HG02970 (cell line): Measurements from ENCODE around the gene SORBS1.

Experiments
- ATAC-seq: cut with Tn5 transposase; IDR thresholded peaks from one replicate; pipeline ENCODE4 v1.9.1; 2021; ENCODE audit warnings: mild to moderate bottlenecking, moderate library complexity, moderate number of reproducible peaks; ENCODE audit not compliant: unreplicated experiment, low FRiP score

The SORBS1 gene

DNA sequence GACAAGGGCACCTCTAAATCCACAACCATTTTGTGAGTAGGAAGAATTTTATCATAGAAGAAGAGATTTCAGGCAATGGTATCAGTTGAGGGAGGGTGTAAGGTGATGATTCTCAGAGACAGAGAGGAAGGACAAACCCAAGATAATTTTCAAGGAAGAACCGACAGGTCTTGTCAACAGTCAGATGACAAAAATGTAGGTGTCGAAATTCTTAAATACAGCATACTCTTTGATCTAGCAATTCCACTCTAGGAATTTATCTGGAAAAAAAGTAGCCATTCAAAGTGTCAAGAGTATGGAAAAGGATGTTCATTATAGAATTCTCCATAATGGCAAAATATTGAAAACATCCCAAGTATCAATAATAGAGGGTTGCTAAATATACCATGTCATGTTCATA, 256.2 kb downstream of the SORBS1 start:
- no peak for ATAC-seq

DNA sequence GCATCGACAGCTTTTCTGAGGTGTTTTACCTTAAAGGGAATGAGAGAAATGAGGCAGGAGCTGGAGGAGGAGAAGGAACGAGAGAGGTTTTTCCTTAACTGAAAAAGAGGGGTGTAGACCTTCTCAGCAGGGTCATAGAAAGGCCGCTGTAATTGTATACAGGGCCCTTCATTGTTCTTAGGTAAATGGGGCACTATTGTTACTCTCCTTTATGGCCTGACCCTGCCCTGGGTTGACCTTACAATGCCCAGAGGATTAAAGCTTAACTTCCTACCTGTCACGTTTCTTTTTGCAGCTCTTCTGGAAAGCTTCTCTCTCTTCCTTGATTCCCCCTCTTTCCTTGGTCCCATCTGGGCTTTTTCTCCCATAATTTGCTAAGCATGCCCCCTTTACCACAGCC, 256.7 kb downstream of the SORBS1 start:
- ATAC-seq, result no peak

DNA sequence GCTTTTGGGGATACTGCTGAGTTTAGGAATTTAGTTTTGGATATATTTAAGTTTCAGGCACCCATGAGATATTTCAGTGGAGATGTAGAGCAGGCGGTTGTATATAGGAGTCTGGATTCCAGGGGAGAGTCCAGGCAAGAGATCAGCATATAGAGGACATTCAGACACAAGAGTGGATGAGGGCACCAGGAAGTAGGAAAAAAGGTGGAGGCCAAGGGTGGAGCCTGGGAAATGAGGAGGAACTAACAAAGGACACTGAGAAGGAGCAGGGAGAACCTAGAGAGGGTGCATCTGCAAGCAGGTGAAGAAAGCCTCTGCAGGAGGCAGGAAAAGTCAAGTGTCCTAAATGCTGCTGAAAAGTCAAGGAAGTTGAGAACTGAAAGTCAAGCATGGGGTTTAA, 257.2 kb downstream of the SORBS1 start:
- no peak for ATAC-seq

DNA sequence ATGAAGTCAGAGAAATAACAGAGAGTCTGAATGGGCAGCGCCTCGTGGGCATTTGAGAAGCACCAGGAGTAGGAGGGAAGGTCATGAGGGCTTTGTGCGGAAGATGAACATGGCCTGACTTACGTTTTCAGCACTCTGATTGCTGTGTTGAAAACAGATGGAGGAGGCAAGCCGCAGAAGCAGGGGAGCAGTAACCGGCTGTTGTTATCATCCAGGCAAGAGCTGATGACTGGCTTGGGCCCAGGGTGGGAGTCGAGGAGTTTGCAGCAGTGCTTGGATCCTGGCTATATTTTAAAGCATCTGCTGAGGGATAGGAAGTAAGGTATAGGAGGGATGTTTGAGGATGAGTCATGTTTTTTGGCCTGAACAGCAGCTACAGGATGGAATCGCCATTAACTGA, 257.6 kb downstream of the SORBS1 start:
- ATAC-seq, result no peak

DNA sequence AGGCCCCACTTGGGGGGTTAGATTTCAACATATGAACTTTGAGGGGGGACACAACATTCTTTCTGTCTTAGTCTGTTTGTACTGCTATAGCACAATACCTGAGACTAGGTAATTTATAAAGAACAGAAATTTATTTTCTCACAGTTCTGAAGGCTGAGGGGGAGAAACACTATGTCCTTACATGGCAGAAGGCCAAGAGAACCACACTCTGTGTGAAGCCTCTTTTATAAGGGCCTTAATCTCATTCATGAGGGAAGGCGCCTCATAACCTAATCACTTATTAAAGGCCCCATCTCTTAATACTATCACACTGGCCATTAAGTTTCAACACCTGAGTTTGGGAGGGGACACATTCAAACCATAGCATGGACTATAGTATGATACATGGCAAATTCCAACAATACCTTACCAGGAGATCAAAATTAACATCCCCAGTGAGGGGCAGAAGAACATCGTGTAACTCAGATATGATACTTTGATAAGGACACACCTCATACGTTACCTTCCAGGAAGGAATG, 261.1 kb downstream of the SORBS1 start:
- ATAC-seq, result no peak

DNA sequence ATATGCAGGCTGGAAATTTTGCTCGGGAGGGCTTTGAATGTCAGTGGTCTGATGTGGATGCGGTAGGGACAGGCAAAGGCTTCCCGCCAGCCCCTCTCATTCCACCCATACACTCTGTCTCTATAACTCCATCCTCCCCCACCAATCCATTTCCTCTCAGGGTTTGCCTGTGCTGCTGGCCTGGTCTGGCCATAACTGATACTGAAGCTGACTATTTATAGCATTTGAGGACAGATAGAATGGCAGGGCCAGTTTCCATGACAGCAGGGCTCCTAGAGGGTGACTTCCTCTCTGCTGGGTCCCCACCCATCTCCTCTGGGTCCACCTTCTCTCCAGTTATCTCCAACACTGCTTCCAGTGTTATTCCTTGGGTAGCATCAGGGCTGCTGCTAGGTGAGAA, 263.8 kb downstream of the SORBS1 start:
- peak; percentile 35 for ATAC-seq

DNA sequence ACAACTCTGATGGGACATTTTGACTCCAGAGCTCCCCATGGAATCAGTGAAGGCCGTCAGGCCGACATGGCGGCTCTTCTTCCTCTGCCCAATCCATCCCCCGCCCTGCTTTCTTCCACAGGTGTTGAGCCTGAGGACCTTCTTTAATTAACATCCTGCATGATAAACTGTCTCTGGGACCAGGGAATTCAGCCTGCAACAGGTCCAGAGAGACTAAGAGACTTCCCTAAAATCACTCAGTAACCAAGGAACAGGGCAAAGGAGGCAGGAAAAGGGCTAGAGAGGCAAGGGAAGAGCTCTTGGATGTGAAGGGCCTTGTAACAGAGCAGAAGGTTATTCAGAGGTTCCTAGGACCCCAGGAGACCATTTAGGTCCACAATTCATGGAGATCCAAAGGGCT, 264.4 kb downstream of the SORBS1 start:
- ATAC-seq, result no peak

DNA sequence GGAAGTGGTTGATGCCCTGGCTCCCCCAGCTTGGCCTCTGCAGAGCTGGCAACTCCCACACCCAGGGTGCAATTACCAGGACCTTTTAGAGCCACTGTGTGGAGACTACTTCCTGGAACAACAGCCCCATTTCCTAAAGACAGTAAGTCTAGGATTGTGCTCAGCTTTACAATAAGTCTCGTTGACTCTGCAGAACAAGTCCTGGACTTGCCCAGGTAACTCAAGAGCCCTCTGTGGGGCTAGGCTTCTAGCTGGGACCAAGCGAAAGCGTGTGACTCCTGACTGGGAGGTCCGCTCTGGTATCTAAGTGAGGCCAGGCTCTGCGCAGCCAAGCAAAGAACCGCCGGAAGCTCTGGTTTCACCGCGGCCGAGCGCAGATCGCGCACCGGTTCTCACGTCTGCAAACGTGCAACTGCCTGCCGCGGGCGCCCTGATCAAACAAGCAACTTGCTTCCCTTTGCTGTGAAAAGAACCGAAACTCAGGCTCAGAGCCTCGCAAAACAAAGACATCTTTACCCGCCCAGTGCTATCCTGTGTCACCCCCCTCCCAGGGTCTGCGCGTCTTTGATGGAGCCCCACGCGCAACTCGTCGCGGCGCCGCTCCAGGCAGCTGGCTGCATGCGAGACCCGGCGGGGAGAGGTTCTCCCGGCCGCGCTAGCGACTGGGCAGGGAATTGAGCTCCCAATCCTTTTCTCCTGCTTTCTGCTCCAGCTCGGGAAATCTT, 266.0 kb downstream of the SORBS1 start:
- ATAC-seq, result peak; percentile 69

DNA sequence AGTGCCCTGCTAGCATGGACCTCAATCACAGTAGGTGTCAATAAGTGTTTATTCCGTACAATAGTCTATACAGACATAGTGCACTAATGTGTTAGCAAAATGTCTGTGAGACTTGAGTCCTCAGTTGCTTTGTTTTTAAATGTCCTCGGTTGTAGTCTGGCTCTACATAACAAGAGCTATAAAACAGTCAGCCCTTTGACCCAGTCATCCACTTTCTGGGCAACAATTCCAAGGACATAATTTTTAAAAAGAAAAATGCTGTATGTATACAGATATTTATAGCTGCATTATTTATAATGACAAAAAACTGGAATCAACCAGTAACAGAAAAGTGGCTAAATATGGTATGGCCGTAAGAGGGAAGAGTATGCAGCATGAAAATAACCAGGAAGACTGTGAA, 267.5 kb downstream of the SORBS1 start:
- ATAC-seq, result no peak

GRCh38 chr10:95291365-95292039, 269.7 kb downstream of the SORBS1 start:
- ATAC-seq, result no peak

DNA sequence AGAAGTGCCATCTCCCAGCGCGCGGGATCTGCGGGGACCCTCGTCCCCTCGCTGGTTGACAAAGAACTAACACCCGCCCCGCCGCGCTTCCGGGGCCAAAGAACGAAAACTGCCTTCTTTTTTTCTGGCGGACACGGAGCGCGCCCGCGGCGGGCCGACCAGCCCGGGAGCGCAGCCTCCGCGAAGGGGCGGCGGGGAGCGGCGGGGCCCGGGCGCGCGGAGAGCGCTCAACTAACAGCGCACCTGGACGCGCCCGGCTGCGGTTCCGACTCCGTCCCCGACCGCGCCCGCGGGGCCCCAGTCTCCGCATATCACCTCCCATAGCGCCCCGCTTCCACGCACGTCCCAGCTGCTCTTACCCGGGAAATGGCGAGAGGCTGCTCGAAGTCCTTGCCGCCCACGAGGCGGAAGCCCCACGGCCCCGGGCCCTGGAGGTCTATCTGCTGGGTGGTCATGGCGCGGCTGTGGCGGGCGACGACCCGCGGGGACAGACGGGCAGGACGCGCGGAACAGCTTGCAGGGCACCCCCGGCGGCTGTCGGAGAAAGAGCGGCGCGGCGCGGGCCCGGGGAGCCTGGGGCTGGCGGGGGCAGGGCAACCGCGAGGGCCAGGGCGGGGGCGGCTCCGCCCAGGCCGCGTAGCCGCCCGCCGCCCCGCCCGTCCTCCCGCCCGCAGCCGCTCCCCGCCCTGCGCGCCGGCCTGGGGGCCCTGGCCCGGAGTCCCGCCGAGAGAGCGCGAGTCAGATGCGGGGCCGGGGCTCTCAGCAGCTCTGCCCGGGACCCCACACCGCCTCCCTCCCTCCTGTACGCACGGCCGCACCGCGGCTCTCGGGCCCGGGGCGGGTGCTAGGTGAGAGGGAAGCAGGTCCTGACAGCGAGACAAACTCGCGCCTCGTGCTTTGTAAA, 270.5 kb downstream of the SORBS1 start, which contains the start of gene PDLIM1:
TSS of gene PDLIM1 (minus strand) at position 543 of the 904 bp plus-strand sequence. CDS start at position 455, 88 bp downstream.
- ATAC-seq, result peak; percentile 56

DNA sequence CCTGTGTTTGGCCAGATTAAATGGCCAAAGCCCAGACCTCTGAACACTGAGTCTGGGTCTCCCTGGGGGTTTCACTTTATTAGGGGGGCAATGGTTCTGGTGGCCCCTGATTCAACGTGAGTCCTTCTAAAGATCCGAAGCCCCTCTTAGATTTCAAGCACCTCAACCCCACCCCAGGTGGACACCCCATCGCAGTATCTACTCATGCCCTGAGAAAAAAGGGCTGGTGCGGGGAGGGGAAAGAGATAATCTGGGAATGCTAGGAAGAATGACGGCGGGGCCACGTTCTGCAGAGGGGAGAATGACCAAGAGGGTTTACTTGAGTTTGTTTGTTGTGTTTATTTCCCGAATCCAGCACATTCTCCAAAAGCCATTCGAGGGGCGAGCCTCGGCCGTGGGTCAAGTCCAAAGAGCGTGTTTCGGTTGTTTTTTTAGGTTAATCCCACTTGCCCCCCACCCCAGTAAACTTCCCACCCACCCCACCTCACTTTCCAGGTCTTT, 271.2 kb downstream of the SORBS1 start:
- no peak for ATAC-seq

DNA sequence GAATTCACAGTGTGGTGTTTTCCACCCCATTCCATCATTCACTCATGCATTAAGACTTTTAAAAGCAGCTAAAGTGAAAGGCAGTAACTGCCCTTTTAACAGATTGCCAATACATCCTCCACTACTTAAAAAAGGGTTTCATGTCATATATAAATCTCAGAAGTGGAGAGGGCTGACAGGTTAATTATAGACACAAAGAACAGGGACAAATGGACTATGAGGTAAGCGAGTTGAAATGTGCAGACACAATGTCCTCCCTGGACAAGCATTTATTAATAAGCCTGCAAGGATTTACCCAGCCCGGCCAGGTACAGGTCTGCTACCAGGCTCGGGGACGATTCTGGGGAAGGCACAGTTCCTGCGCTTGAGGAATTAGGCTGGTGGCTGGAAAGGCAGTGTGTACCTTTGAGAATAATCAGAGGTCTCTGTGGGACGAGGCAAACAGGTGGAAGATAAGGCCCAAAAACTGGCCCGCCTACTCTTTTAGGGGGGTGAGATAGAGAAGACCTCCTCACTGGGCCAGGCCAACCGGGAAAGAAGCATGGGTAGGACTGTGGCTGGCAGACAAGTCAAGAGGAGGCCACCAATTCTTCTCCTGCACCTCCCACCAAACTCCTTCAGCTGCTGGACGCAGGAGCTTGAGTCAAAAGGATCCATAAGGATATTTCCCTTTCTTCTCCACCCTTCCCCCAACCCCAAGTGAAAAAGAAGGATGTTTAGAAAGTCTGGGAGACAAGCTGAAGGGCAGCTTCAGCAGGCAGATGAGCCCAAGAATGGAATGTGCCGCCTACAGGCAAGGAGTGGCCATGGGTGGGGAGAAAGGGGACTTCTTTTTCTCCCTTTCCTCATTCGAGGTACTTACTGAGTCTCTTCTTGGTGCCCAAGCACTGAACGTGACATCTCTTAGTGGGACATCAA, 271.9 kb downstream of the SORBS1 start:
- no peak for ATAC-seq

DNA sequence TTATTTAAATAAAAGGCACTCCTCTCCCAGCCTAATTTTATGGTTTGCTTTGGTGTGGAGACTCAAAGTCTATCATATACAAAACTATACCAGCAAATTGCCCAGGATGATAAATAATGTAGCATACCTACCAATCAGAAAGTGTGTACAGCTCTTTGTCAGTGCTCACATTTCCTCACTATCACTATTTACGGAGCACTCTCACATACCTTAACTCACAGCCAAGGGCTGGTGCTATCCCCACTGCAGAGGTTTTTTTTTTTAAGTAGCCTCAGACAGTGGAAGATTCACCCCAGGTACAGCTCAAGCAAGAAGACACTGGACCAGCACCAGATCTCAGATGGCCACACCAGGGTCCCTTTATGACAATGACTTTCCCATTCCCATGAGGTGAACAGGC, 272.9 kb downstream of the SORBS1 start:
- no peak for ATAC-seq

DNA sequence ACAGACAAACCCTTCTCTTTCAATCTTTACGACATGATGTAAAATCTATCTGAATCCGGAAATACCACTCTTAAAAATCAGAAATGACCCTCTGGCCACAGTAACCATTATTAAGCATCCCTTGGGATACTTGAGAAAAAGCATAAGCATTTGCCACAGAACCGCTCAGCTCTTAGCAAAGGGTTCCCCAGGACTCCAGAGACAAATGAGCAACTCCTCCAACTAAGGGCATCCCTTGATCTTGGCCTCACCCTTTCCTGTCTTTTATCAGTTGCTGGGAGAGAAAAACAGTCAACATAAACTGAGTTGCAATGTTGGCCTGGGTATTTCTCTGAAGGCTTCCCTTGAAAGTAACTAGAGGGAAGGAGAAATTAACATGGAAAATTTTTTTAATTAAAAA, 273.9 kb downstream of the SORBS1 start:
- no peak for ATAC-seq

- ATAC-seq, result no peak
Observed at GRCh38 chr10:95286707-95287106, 274.5 kb downstream of the SORBS1 start.

DNA sequence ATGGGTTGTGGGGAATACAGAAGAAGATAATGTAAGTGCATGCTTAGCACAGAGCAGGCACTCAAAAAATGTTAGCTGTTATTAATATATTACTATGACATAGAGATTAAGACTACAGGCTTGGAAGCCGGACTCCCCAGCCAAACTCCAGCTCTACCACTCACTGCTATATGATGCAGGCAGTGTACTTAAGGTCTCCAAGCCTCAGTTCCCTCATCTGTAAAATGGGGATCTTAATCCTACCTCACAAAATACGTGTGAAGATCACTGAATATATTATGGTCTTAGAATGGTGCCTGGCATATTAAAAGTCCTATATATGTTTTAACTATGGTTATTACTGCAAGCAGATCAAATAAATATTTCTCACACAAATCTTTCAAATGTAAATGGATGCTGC, 275.6 kb downstream of the SORBS1 start:
- no peak for ATAC-seq

- no peak for ATAC-seq
Observed at GRCh38 chr10:95284807-95285206, 276.4 kb downstream of the SORBS1 start.

DNA sequence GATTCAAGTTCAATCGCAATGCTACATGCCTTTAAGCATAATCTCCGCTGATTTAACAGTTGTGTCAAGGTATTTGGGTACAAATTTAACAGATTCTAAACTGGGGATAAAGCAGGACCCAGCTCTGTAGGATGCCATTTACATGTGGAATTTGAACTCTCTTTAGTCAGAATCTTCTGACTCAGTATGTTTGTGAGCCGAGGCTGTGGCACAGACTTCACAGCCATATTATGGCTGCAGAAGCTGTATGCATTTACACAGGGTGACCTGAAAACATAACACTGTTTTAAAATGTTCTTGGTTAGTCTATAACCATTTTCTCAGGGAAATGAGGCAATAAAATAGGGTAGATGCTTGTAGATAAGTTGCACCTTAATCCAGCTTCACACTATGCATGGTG, 279.1 kb downstream of the SORBS1 start:
- no peak for ATAC-seq

GRCh38 chr10:95281206-95281605, 280.0 kb downstream of the SORBS1 start:
- ATAC-seq, result no peak
